Ammon's horn (tissue), 1 donor: ENCODE results near the gene XRRA1.
"Not testable (repeated sequence)": the region's sequence is repeated elsewhere in the genome, so short reads cannot be mapped to it uniquely, and the experiment has no call there.

ENCODE experiments used
- DNase-seq: peaks from one replicate; pipeline ENCODE4 v3.0.0-alpha.2; 2016; ENCODE audit warnings: low spot score

XRRA1 gene

GRCh38 chr11:74896311-74896710, 52.6 kb downstream of the XRRA1 start:
- DNase-seq = no peak

- DNase-seq = no peak
Observed at GRCh38 chr11:74895340-74896116, 53.4 kb downstream of the XRRA1 start.

- not testable (repeated sequence) for DNase-seq
Observed at GRCh38 chr11:74893015-74893414, 55.9 kb downstream of the XRRA1 start.

GRCh38 chr11:74877132-74877531, 71.8 kb downstream of the XRRA1 start:
- no peak for DNase-seq

- no peak for DNase-seq
Observed at GRCh38 chr11:74871037-74871436, 77.9 kb downstream of the XRRA1 start.

- DNase-seq = no peak
Observed at GRCh38 chr11:74870485-74870884, 78.4 kb downstream of the XRRA1 start.

GRCh38 chr11:74866557-74866956, 82.3 kb downstream of the XRRA1 start:
- DNase-seq = no peak

- no peak for DNase-seq
Observed at GRCh38 chr11:74863410-74863809, 85.5 kb downstream of the XRRA1 start.

GRCh38 chr11:74860743-74861142, 88.1 kb downstream of the XRRA1 start:
- no peak for DNase-seq

GRCh38 chr11:74853223-74853622, 95.7 kb downstream of the XRRA1 start:
- no peak for DNase-seq

GRCh38 chr11:74849525-74850391, 99.1 kb downstream of the XRRA1 start:
- no peak for DNase-seq

GRCh38 chr11:74847895-74848294, 101.0 kb downstream of the XRRA1 start:
- DNase-seq = no peak

GRCh38 chr11:74847395-74847794, 101.5 kb downstream of the XRRA1 start:
- no peak for DNase-seq

GRCh38 chr11:74846770-74847169, 102.1 kb downstream of the XRRA1 start:
- no peak for DNase-seq

GRCh38 chr11:74845978-74846517, 102.8 kb downstream of the XRRA1 start:
- no peak for DNase-seq

- DNase-seq = no peak
Observed at GRCh38 chr11:74844865-74845264, 104.0 kb downstream of the XRRA1 start.

- DNase-seq = no peak
Observed at GRCh38 chr11:74844072-74844471, 104.8 kb downstream of the XRRA1 start.

- DNase-seq = no peak
Observed at GRCh38 chr11:74842967-74843366, 105.9 kb downstream of the XRRA1 start.

- DNase-seq = no peak
Observed at GRCh38 chr11:74840486-74840885, 108.4 kb downstream of the XRRA1 start.

- no peak for DNase-seq
Observed at GRCh38 chr11:74839971-74840370, 108.9 kb downstream of the XRRA1 start.

- no peak for DNase-seq
Observed at GRCh38 chr11:74839446-74839845, 109.4 kb downstream of the XRRA1 start.

GRCh38 chr11:74838188-74838587, 110.7 kb downstream of the XRRA1 start:
- no peak for DNase-seq

- no peak for DNase-seq
Observed at GRCh38 chr11:74837191-74837590, 111.7 kb downstream of the XRRA1 start.
